Psoas muscle (tissue), 8 donors: Measurements from ENCODE around the gene GET3. TPM values are rescaled to one million over a fixed set of nuclear protein-coding genes. Genes with fewer than 3 reads are reported as not detected.

ENCODE experiments used
- ATAC-seq, 4 donors: fragments of 200-7000 bp; cut with Tn5 transposase; one replicate each; pipeline ENCODE4 v1.9.1; 2020; ENCODE audit warnings: moderate library complexity in 3 of 4, mild to moderate bottlenecking in 2 of 4
- DNase-seq, 2 donors: peaks; one replicate each; pipeline ENCODE4 v3.0.0-alpha.2; 2020
- H3K27ac ChIP-seq: fragments of 200-600 bp; one replicate; pipeline ENCODE4 v1.8.0; 2022
- H3K27me3 ChIP-seq, 3 donors: fragments of 200-600 bp in 1 of 3; one replicate each; pipeline versions ENCODE4 v1.6.1 to v1.8.0; 2013 to 2022; ENCODE audit warnings: low read length in 2 of 3, mild to moderate bottlenecking in 2 of 3, moderate library complexity in 1 of 3; ENCODE audit not compliant: insufficient read depth in 3 of 3
- H3K36me3 ChIP-seq, 2 donors: fragments of 200-600 bp in 1 of 2; one replicate each; pipeline versions ENCODE4 v1.6.1 to v1.8.0; 2013 to 2022; ENCODE audit warnings: low read depth in 1 of 2, mild to moderate bottlenecking in 1 of 2, moderate library complexity in 1 of 2; ENCODE audit not compliant: insufficient read depth in 1 of 2
- H3K4me1 ChIP-seq: fragments of 200-600 bp; one replicate; pipeline ENCODE4 v1.8.0; 2022
- H3K4me3 ChIP-seq: fragments of 200-600 bp; one replicate; pipeline ENCODE4 v1.8.0; 2022; ENCODE audit warnings: mild to moderate bottlenecking
- H3K9me3 ChIP-seq: fragments of 200-600 bp; one replicate; pipeline ENCODE4 v1.8.0; 2022
- CTCF ChIP-seq: fragments of 200-600 bp; IDR thresholded peaks from one replicate; pipeline ENCODE4 v1.8.0; 2022; ENCODE audit warnings: antibody characterized with exemption
- WGBS, 3 donors: extraction: QIAGEN DNeasy Blood & Tissue Kit; methylation state at CpG; one replicate each; pipeline versions ENCODE4 v1.1.6 to v1.1.7; 2013; 5-methylcytosine and 5-hydroxymethylcytosine counted together
- intact Hi-C, 2 donors: fragments of 100-400 bp; cut with DNase I; formaldehyde crosslinking; loops; one replicate each; pipeline versions ENCODE4 v1.11.0 to v1.14.2; 2022
- polyA plus RNA-seq, 3 donors: library from polyadenylated mRNA; stranded (reverse); fragments of 200-250 nt; gene quantifications; one replicate each; pipeline ENCODE4 v1.2.3, GENCODE V29; 2013
- total RNA-seq, 4 donors: library from RNA; stranded (reverse); fragmentation: NEBNext Ultra II Directional in 2 of 4; extraction: Animal tissue kit (Norgen Biotek cat#: 25700) in 2 of 4; gene quantifications; one replicate each; pipeline versions ENCODE4 v1.2.1 to v1.2.4, GENCODE V29; 2021 to 2023
- donor health status: healthy with polysubstance abuse.
- donor health status: DM: no; HTN: no; CAD: no; lungs with moderate emphysema.
- donor health status: Bipolar disorder and iron deficiency.
- donor health status: healthy.
- donor health status: DM: yes; HTN: yes; CAD: no.
- donor health status: DM: no; HTN: no; CAD: no.
- donor health status: DM: no; HTN: no; CAD: no.
- donor health status: DM: yes; HTN: yes; CAD: no.

Gene GET3
- total and polyA plus RNA-seq, 7 donors, result 43.0 to 135 (median 52.8) TPM

- WGBS, 3 donors, result 35 to 57% (median 37%) methylated on average over 4 of the region's 4 CpGs
- no peak for ATAC-seq
- H3K27ac ChIP-seq, result peak overlapping the region; percentile 99
Measured at GRCh38 chr19:12788042-12788681, 50.9 kb downstream of the GET3 start.

GRCh38 chr19:12788682-12789097 is 51.4 kb downstream of the GET3 start:
- peak overlapping the region; percentile 99 for H3K4me3 ChIP-seq
- H3K27me3 ChIP-seq, result no peaks in the 10 kb centered on the region
- H3K9me3 ChIP-seq, result no peaks in the 10 kb centered on the region
- DNase-seq, result peak; percentile 85 to 90
- peaks cover 27% of the 10 kb centered on the region for H3K4me1 ChIP-seq
- H3K36me3 ChIP-seq, result no peaks in the 10 kb centered on the region
- intact Hi-C loops, result no loop called here
- peak in 2 of 4 donors; percentile 3 to 16 for ATAC-seq
- H3K27ac ChIP-seq, result peak overlapping the region; percentile 99
- 5 to 7% (median 7%) methylated on average over 11 to 12 of the region's 12 CpGs for WGBS, 3 donors
- no peak for TF ChIP-seq CTCF

More at GRCh38 chr19:12788042-12788681, 50.9 kb downstream of the GET3 start:
- H3K36me3 ChIP-seq, result no peaks in the 10 kb centered on the region
- H3K4me1 ChIP-seq, result peaks cover 32% of the 10 kb centered on the region
- DNase-seq, result no peak
- H3K9me3 ChIP-seq, result no peaks in the 10 kb centered on the region
- H3K27me3 ChIP-seq, result no peaks in the 10 kb centered on the region
- peak overlapping the region; percentile 99 for H3K4me3 ChIP-seq
- no peak for TF ChIP-seq CTCF
- intact Hi-C loops, result no loop called here

GRCh38 chr19:12789098-12789903 is 52.0 kb downstream of the GET3 start:
- intact Hi-C loops, result no loop called here
- peak overlapping the region; percentile 99 for H3K4me3 ChIP-seq
- H3K36me3 ChIP-seq, result no peaks in the 10 kb centered on the region
- no peaks in the 10 kb centered on the region for H3K27me3 ChIP-seq
- DNase-seq (no peak), ATAC-seq (no peak)
- no peak for TF ChIP-seq CTCF
- no peaks in the 10 kb centered on the region for H3K9me3 ChIP-seq
- H3K27ac ChIP-seq, result peak overlapping the region; percentile 99
- 13 to 17% (median 17%) methylated on average over 22 to 46 of the region's 46 CpGs for WGBS, 3 donors
- H3K4me1 ChIP-seq, result peaks cover 24% of the 10 kb centered on the region

GRCh38 chr19:12789904-12790619 is 52.8 kb downstream of the GET3 start:
- TF ChIP-seq CTCF, result no peak
- no peaks in the 10 kb centered on the region for H3K36me3 ChIP-seq
- H3K4me3 ChIP-seq, result peak overlapping the region; percentile 99
- intact Hi-C loops, result no loop called here
- WGBS, 3 donors, result 2 to 3% (median 2%) methylated on average over 44 to 56 of the region's 56 CpGs
- H3K27ac ChIP-seq, result peak overlapping the region; percentile 99
- no peaks in the 10 kb centered on the region for H3K27me3 ChIP-seq
- DNase-seq (peak; percentile 98), ATAC-seq (peak; percentile 38 to 53 (median 48))
- peaks cover 29% of the 10 kb centered on the region for H3K4me1 ChIP-seq
- no peaks in the 10 kb centered on the region for H3K9me3 ChIP-seq
